Measurements from ENCODE around the gene SEMA3G. TPM values are rescaled to one million over a fixed set of nuclear protein-coding genes. Genes with fewer than 3 reads are reported as not detected.

SEMA3G gene
- total RNA-seq, 1 donor from 2014 or later, result 4.7 TPM

Other genes with a start within 250 kb of the SEMA3G start
- 31.3 TPM for gene ALAS1, start 246.9 kb downstream of the SEMA3G start, total RNA-seq
- not detected for gene TLR9, start 219.5 kb downstream of the SEMA3G start, total RNA-seq
- gene TWF2, start 205.9 kb downstream of the SEMA3G start, total RNA-seq, result 18.8 TPM
- 8.4 TPM for gene PPM1M, start 199.3 kb downstream of the SEMA3G start, total RNA-seq
- gene WDR82, start 166.5 kb downstream of the SEMA3G start, total RNA-seq, result 69.9 TPM
- 4.2 TPM for gene GLYCTK, start 157.3 kb downstream of the SEMA3G start, total RNA-seq
- 2.1 TPM for gene DNAH1, start 128.8 kb downstream of the SEMA3G start, total RNA-seq
- 60.0 TPM for gene BAP1, start 35.1 kb downstream of the SEMA3G start, total RNA-seq
- gene PHF7, start 34.4 kb downstream of the SEMA3G start, total RNA-seq, result 5.2 TPM
- 461 TPM for gene TNNC1, start 8.9 kb upstream of the SEMA3G start, total RNA-seq
- gene NISCH, start 10.5 kb upstream of the SEMA3G start, total RNA-seq, result 43.3 TPM
- 67.3 TPM for gene STAB1, start 50.2 kb upstream of the SEMA3G start, total RNA-seq
- gene NT5DC2, start 88.8 kb upstream of the SEMA3G start, total RNA-seq, result 20.9 TPM
- gene UQCC5, start 91.5 kb upstream of the SEMA3G start, total RNA-seq, result 1.0 TPM
- 62.6 TPM for gene PBRM1, start 240.8 kb upstream of the SEMA3G start, total RNA-seq
- 45.4 TPM for gene GNL3, start 240.9 kb upstream of the SEMA3G start, total RNA-seq